IMR-90 (cell line): ENCODE results near the gene METTL24.

ENCODE experiments used
- FOS ChIP-seq: fragments of 150-350 bp; IDR thresholded peaks from 2 replicates; pipeline ENCODE4 v1.6.1; 2016; ENCODE audit warnings: low read depth, low read length
- MAZ ChIP-seq: IDR thresholded peaks from 2 replicates; pipeline ENCODE4 v1.6.1; 2012; ENCODE audit warnings: low read depth, mild to moderate bottlenecking, low read length, improper control_type of control experiment, moderate library complexity, borderline replicate concordance
- POLR2A ChIP-seq: IDR thresholded peaks from 2 replicates; pipeline ENCODE4 v1.6.1; 2012; ENCODE audit warnings: mild to moderate bottlenecking, low read depth, low read length
- RCOR1 ChIP-seq: IDR thresholded peaks from 2 replicates; pipeline ENCODE4 v1.6.1; 2012; ENCODE audit warnings: mild to moderate bottlenecking, low read length, improper control_type of control experiment; ENCODE audit not compliant: insufficient replicate concordance
- RFX5 ChIP-seq: IDR thresholded peaks from 2 replicates; pipeline ENCODE4 v1.8.0; 2012; ENCODE audit warnings: low read depth, mild to moderate bottlenecking, low read length, moderate library complexity
- TF ChIP-seq, protein P1 (sequence below): conservative IDR thresholded peaks from 2 replicates; pipeline ENCODE4 v1.5.1; 2012; ENCODE audit warnings: mild to moderate bottlenecking, low read depth, low read length, improper control_type of control experiment
- TF ChIP-seq, protein P2 (sequence below): fragments of 150-350 bp; IDR thresholded peaks from 2 replicates; pipeline ENCODE4 v1.6.1; 2017; ENCODE audit warnings: mild to moderate bottlenecking, antibody characterized with exemption, low read length, low read depth

DNA sequence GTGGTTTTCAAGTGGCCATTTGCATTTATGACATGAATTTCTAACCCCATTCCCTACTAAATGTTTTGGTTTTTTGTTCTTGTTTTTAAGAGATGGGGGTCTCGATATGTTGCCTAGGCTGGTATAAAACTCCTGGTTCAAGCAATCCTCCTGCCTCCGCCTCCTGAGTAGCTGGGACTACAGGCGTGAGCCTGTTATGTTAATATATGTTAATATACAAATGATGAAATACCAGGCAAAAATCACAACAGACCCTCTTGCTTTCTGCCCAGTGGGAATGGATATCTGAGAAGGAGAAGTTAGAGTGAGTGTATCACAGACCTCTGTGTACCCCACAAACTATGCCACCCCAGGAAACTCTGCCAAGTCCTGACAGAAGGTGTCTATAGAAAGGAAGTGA is 111.8 kb downstream of the METTL24 start:
- TF ChIP-seq POLR2A (no peak), RFX5 (no peak), FOS (no peak), RCOR1 (no peak), MAZ (no peak)
- TF ChIP-seq, protein P1, sequence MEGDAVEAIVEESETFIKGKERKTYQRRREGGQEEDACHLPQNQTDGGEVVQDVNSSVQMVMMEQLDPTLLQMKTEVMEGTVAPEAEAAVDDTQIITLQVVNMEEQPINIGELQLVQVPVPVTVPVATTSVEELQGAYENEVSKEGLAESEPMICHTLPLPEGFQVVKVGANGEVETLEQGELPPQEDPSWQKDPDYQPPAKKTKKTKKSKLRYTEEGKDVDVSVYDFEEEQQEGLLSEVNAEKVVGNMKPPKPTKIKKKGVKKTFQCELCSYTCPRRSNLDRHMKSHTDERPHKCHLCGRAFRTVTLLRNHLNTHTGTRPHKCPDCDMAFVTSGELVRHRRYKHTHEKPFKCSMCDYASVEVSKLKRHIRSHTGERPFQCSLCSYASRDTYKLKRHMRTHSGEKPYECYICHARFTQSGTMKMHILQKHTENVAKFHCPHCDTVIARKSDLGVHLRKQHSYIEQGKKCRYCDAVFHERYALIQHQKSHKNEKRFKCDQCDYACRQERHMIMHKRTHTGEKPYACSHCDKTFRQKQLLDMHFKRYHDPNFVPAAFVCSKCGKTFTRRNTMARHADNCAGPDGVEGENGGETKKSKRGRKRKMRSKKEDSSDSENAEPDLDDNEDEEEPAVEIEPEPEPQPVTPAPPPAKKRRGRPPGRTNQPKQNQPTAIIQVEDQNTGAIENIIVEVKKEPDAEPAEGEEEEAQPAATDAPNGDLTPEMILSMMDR: no peak
- TF ChIP-seq, protein P2, sequence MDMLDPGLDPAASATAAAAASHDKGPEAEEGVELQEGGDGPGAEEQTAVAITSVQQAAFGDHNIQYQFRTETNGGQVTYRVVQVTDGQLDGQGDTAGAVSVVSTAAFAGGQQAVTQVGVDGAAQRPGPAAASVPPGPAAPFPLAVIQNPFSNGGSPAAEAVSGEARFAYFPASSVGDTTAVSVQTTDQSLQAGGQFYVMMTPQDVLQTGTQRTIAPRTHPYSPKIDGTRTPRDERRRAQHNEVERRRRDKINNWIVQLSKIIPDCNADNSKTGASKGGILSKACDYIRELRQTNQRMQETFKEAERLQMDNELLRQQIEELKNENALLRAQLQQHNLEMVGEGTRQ: no peak
